MCF 10A (cell line): ENCODE data around the gene NUPR1. TPM values are rescaled to one million over a fixed set of nuclear protein-coding genes. Genes with fewer than 3 reads are reported as not detected.
"Not testable (repeated sequence)": the region's sequence is repeated elsewhere in the genome, so short reads cannot be mapped to it uniquely, and the experiment has no call there.

ENCODE experiments used
- BruUV-seq: library from RNA; stranded (reverse); fragments of 400-500 nt; replicated peaks from 2 replicates; lab custom pipeline; 2021; lab: Mats Ljungman, UMichigan
- CTCF ChIA-PET: fragments of 300-600 bp; sonication (Branson Sonifier 250); formaldehyde crosslinking; extraction: SDS; loops from one replicate; lab custom pipeline; 2021; ENCODE audit warnings: antibody characterized with exemption, inconsistent platforms; lab: Yijun Ruan, JAX
- POLR2A ChIA-PET: fragments of 300-600, 350-650 bp; sonication (Branson Sonifier 250); formaldehyde crosslinking; extraction: SDS; loops from one replicate; lab custom pipeline; 2020; ENCODE audit warnings: antibody characterized with exemption, inconsistent platforms; lab: Yijun Ruan, JAX
- DNase-seq: peaks from one replicate; pipeline ENCODE4 v3.0.0-alpha.2; 2018; ENCODE audit not compliant: unreplicated experiment
- H3K27ac Mint-ChIP-seq: one replicate; pipeline ENCODE4 v1.8.0; 2022; ENCODE audit warnings: mild to moderate bottlenecking, low read depth, mixed read lengths; ENCODE audit not compliant: unreplicated experiment
- H3K27me3 Mint-ChIP-seq: one replicate; pipeline ENCODE4 v1.8.0; 2022; ENCODE audit warnings: mixed read lengths; ENCODE audit not compliant: insufficient read depth, unreplicated experiment
- H3K36me3 Mint-ChIP-seq: one replicate; pipeline ENCODE4 v1.8.0; 2022; ENCODE audit warnings: mild to moderate bottlenecking, moderate library complexity, mixed read lengths; ENCODE audit not compliant: insufficient read depth, unreplicated experiment
- H3K4me1 Mint-ChIP-seq: one replicate; pipeline ENCODE4 v1.8.0; 2022; ENCODE audit warnings: mixed read lengths; ENCODE audit not compliant: insufficient read depth, unreplicated experiment
- H3K4me3 Mint-ChIP-seq: one replicate; pipeline ENCODE4 v1.8.0; 2022; ENCODE audit warnings: mild to moderate bottlenecking, moderate library complexity, mixed read lengths; ENCODE audit not compliant: unreplicated experiment
- H3K9me3 Mint-ChIP-seq: one replicate; pipeline ENCODE4 v1.8.0; 2022; ENCODE audit warnings: mixed read lengths; ENCODE audit not compliant: unreplicated experiment
- intact Hi-C: fragments of 100-400 bp; cut with micrococcal nuclease; formaldehyde crosslinking; loops from 2 replicates; pipeline ENCODE4 v1.14.1; 2022
- total RNA-seq: library from RNA; stranded (reverse); gene quantifications from 2 replicates; pipeline ENCODE4 v1.2.3, GENCODE V29; 2022
- TF ChIP-seq, protein P1 (sequence below): fragments of 200-600 bp; IDR thresholded peaks from one replicate; pipeline ENCODE4 v1.8.0; 2022; ENCODE audit warnings: antibody characterized with exemption, mild to moderate bottlenecking; ENCODE audit not compliant: unreplicated experiment

Gene NUPR1
- total RNA-seq, 1 experiment from 2014 or later, result 291 TPM

DNA sequence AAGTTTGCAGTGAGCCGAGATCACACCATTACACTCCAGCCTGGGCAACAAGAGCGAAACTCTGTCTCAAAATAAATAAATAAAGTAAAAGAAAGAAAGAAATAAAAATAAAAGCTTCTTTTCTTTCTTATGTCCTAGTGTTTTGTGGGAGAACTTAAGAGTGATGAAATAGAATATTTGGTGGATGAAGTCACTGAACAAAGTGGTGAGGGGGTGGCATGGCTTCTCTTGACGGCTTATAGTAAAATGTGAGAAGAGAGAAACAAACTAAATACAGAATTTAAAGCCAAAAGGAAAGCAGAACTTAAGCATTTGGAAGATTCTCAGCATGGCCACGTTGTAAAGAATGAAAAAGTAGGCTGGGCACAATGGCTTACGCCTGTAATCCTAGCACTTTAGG is 30.2 kb upstream of the NUPR1 start:
- CTCF ChIA-PET, result interaction anchor here (0.6 to 1.2 kb wide), 2 partner anchors 14 to 28 kb away, joined by 3 read pairs; partner anchors contain the start of gene SULT1A2
- no peak for DNase-seq
- Mint-ChIP-seq H3K4me3 (no peak overlapping the region), H3K27ac (peak overlapping the region; percentile 59), H3K4me1 (peaks cover 6% of the 10 kb centered on the region), H3K36me3 (peaks cover 11% of the 10 kb centered on the region), H3K9me3 (peaks cover 7% of the 10 kb centered on the region), H3K27me3 (no peaks in the 10 kb centered on the region)
- TF ChIP-seq, protein P1, sequence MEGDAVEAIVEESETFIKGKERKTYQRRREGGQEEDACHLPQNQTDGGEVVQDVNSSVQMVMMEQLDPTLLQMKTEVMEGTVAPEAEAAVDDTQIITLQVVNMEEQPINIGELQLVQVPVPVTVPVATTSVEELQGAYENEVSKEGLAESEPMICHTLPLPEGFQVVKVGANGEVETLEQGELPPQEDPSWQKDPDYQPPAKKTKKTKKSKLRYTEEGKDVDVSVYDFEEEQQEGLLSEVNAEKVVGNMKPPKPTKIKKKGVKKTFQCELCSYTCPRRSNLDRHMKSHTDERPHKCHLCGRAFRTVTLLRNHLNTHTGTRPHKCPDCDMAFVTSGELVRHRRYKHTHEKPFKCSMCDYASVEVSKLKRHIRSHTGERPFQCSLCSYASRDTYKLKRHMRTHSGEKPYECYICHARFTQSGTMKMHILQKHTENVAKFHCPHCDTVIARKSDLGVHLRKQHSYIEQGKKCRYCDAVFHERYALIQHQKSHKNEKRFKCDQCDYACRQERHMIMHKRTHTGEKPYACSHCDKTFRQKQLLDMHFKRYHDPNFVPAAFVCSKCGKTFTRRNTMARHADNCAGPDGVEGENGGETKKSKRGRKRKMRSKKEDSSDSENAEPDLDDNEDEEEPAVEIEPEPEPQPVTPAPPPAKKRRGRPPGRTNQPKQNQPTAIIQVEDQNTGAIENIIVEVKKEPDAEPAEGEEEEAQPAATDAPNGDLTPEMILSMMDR, result no peak
- POLR2A ChIA-PET, result interaction anchor here (0.9 to 1.3 kb wide), 3 partner anchors 9 to 15 kb away, joined by 3 to 5 read pairs (median 4); partner anchors contain the start of gene SGF29
- intact Hi-C loops, result no loop called here
- no TSS peak for BruUV-seq

DNA sequence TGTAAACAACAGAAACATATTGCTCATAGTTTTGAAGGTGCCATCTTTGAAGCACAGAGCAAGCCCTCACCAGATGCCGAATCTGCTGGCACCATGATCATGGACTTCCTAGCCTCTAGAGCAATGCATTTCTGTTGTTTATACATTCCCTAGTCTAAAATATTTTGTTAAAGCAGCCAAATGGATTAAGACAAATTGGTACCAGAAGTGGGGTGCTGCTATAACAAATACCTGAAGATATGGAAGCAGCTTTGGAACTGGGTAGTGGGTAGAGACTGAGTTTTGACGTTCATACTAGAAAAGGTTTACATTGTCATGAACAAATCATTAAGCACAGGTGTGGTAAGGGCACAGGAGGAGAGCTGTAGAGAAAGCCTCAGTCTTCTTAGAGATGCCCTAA is 28.5 kb upstream of the NUPR1 start:
- intact Hi-C loops, result no loop called here
- Mint-ChIP-seq H3K4me3 (no peak overlapping the region), H3K4me1 (peaks cover 6% of the 10 kb centered on the region), H3K27me3 (no peaks in the 10 kb centered on the region), H3K36me3 (peaks cover 6% of the 10 kb centered on the region), H3K9me3 (peaks cover 7% of the 10 kb centered on the region), H3K27ac (no peak overlapping the region)
- DNase-seq, result no peak
- ChIA-PET CTCF (interaction anchor here (1.1 kb wide), 1 partner anchor 28 kb away, joined by 3 read pairs; no protein-coding TSS in a partner anchor), POLR2A (no interaction called here)
- TF ChIP-seq, protein P1, result no peak
- BruUV-seq, result no TSS peak

DNA sequence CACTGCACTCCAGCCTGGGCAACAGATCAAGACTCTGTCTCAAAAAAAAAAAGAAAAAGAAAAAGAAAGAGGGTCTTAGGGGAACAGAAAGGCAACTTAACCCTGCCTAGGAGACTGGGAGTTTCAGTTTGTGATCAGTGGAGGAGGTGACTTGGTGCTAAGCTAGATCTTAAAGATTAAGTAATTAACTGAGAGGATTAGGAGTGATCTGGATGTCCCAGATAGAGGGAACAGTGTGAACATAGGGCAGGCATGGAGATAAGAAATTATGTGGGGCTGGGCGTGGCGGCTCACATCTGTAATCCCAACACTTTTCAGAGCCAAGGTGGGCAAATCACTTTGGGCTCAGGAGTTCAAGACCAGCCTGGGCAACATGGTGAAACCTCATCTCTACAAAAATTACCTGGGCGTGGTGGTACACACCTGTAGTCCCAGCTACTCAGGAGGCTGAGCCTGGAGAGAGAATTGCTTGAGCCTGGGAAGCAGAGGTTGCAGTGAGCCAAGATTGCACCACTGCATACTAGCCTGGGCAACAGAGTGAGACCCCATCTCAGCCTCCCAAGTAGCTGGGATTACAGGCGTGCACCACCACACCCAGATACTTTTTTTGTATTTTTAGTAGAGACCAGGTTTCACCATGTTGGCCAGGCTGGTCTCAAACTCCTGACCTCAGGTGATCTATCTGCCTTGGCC is 27.6 kb upstream of the NUPR1 start:
- H3K4me3 Mint-ChIP-seq, BruUV-seq, DNase-seq, H3K27ac Mint-ChIP-seq, H3K4me1 Mint-ChIP-seq, H3K9me3 Mint-ChIP-seq, POLR2A ChIA-PET, H3K36me3 Mint-ChIP-seq, H3K27me3 Mint-ChIP-seq, intact Hi-C loops: not testable (repeated sequence)
- CTCF ChIA-PET, result interaction anchor here (0.6 to 1.0 kb wide), 2 partner anchors 12 to 29 kb away, joined by 3 read pairs; no protein-coding TSS in a partner anchor

DNA sequence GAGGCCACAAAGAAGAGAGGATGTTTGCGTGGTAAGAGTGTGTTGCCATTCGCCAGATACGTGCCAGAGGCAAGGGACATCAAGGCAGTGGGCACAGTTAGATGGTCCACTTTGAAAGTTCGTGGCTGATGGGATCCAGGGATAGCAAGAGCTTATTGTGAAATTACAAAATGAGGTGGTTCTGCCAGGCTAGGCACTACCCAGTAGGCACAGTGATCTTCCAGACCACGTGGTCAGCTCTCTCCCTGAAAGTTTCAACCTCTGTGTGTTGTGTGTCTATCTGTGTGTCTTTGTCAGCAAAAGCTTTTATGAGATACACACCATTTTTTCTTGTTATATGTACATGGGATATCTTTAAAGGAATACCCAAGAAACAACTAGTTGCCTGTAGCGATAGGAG is 24.4 kb upstream of the NUPR1 start:
- peaks cover 11% of the 10 kb centered on the region for H3K36me3 Mint-ChIP-seq
- ChIA-PET POLR2A (interaction anchor here (1.3 kb wide), 1 partner anchor 9 kb away, joined by 4 read pairs; no protein-coding TSS in a partner anchor), CTCF (interaction anchor here (1.3 kb wide), 1 partner anchor 8 kb away, joined by 4 read pairs; no protein-coding TSS in a partner anchor)
- peaks cover 7% of the 10 kb centered on the region for H3K9me3 Mint-ChIP-seq
- no TSS peak for BruUV-seq
- DNase-seq, result no peak
- intact Hi-C loops, result no loop called here
- TF ChIP-seq, protein P1, result no peak
- no peaks in the 10 kb centered on the region for H3K4me1 Mint-ChIP-seq
- no peak overlapping the region for H3K27ac Mint-ChIP-seq
- H3K4me3 Mint-ChIP-seq, result no peak overlapping the region
- H3K27me3 Mint-ChIP-seq, result no peaks in the 10 kb centered on the region
